Measurements from ENCODE around the gene TMEM126B. TPM values are rescaled to one million over a fixed set of nuclear protein-coding genes. Genes with fewer than 3 reads are reported as not detected.

The TMEM126B gene
- total RNA-seq: 63.4 TPM

GRCh38 chr11:85627998-85628770, at the start of gene TMEM126B:
Gene TMEM126B (plus strand): TSS chr11:85628593. CDS start chr11:85628608, 15 bp downstream.

DNA sequence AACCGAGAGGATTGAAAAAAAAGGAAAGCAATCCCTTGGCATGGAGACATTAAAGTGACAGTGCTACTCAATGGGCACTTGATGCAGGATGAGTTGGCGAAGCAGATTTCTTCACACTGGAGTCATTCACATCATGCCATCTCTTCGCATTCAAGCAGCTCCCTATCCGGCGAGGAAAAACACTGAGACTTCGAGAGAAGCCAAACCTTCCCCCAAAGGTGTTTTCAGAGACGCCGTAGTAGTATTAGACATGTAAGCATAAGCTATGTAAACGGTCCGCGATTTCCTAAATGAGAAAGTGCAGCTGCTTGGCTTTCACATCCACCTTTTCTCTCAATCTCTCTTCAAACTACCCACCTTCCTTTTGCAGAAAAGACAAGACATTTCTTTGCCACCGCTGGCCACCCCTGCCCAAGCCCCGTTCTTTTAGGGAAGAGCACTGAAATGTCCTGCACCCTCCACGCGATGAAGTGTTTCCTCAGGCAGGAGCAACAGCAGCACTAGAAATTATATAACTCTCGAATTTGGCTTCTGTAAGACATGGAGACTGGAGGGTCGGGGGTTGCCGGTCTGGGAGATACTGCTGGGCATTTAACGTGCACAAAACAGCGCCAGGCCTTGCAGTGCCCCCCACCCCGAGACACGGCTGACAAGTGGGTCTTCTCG, 928 bp upstream of the TMEM126B start, which contains the start of gene DLG2:
Gene DLG2 (minus strand): TSS at position 13 of the 666 bp plus-strand sequence.

DNA sequence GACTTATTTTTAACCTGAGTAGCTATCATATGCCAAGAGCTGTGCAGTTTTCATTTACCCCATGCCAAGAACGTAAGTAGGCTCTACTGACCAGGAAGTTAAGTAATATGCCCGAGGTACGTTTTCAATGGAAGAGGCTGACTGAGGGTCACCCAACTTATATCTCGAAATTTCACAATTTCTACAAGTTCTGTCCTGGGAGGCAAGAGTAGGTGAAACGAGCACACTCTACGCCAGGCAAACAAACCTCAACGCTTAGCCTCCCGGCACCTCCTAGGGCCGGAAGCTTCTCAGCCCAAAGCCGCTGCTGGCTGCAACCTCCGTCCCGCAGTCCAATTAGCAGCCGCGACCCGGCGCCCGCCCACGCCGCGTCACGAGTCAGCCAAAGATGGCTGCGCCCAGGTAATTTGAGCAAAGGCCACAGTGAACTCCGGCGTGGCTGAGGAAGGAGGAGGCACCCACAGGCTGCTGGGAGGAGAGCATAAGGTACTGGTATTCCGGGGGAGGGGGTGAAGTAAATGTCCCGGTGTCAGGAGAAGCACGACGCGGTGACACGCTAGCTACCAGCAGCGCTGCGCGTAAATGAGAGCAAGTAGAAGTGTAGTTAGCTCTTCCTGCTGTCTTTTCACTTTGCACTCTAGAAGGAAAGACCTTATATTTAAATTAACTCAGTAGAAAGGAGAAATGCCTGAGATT, 19.4 kb downstream of the TMEM126B start, which contains the start of gene TMEM126A:
Gene TMEM126A (plus strand): TSS at position 364 of the 696 bp plus-strand sequence. CDS start 2,289 bp downstream, outside the sequence.

GRCh38 chr11:85664615-85665481, 36.5 kb downstream of the TMEM126B start, which contains the start of gene CREBZF:
Gene CREBZF (minus strand): TSS chr11:85665129. CDS start chr11:85664875, 254 bp downstream.

GRCh38 chr11:85685820-85686459, 57.5 kb downstream of the TMEM126B start, which contains the start of gene CCDC89:
Gene CCDC89 (minus strand): TSS chr11:85686195. CDS start chr11:85686130, 65 bp downstream.

Other genes with a start within 250 kb of the TMEM126B start
- gene DLG2, start 1.2 kb upstream of the TMEM126B start, total RNA-seq: 158 TPM
- 37.6 TPM for gene TMEM126A, start 19.4 kb downstream of the TMEM126B start, total RNA-seq
- 68.3 TPM for gene CREBZF, start 36.5 kb downstream of the TMEM126B start, total RNA-seq
- gene CCDC89, start 57.6 kb downstream of the TMEM126B start, total RNA-seq: 2.5 TPM
- 13.1 TPM for gene SYTL2, start 182.5 kb downstream of the TMEM126B start, total RNA-seq
- not detected for gene CCDC83, start 226.8 kb downstream of the TMEM126B start, total RNA-seq